ENCODE data around the gene TAPBPL. TPM values are rescaled to one million over a fixed set of nuclear protein-coding genes. Genes with fewer than 3 reads are reported as not detected.

The TAPBPL gene
- total and polyA plus RNA-seq, 2 of the 4 experiments (the other 2 are of a cell fraction) = 3.4 to 12.1 TPM

- Histone ChIP-seq H2BK120ac (ENCODE audit: low read depth, low read length) (no peak overlapping the region), H3K9ac (ENCODE audit: low read depth, low read length) (no peak overlapping the region), H4K8ac (ENCODE audit: low read depth in 2 of 2, low read length in 2 of 2) (no peak overlapping the region), H3K4me1 (ENCODE audit: control insufficient read depth, insufficient read depth, low read length) (no peaks in the 10 kb centered on the region), H3K14ac (replicated peaks; ENCODE audit: low read depth, low read length) (no peak overlapping the region), H3K4me3 (ENCODE audit: insufficient read depth, low read depth, low read length) (no peak overlapping the region), H4K5ac (ENCODE audit: low read depth, low read length) (no peak overlapping the region), H4K20me1 (ENCODE audit: insufficient read depth, low read length) (no peaks in the 10 kb centered on the region), H2BK15ac (ENCODE audit: low read depth, low read length) (no peak overlapping the region), H2BK20ac (ENCODE audit: low read depth, low read length) (no peak overlapping the region), H3K79me1 (ENCODE audit: low read depth in 1 of 2, low read length in 2 of 2) (no peaks in the 10 kb centered on the region), H3K56ac (ENCODE audit: extremely low read depth, insufficient read depth, low read length) (no peak overlapping the region), H2AK9ac (replicated peaks; ENCODE audit: low read depth, low read length, poor library complexity) (no peak overlapping the region), H4K91ac (ENCODE audit: insufficient read depth, low read depth, low read length) (no peak overlapping the region), H3K4me2 (ENCODE audit: low read depth, low read length) (no peak overlapping the region), H3K4ac (ENCODE audit: low read depth, low read length) (no peak overlapping the region), H3K27me3 (ENCODE audit: control insufficient read depth, insufficient read depth, low read length) (no peaks in the 10 kb centered on the region), H3K23ac (ENCODE audit: low read depth, low read length) (no peak overlapping the region), H3K36me3 (ENCODE audit: control insufficient read depth, insufficient read depth, low read length) (no peaks in the 10 kb centered on the region; the same call in 1 of the 2 replicates), H3K9me1 (ENCODE audit: insufficient read depth, low read length) (no peaks in the 10 kb centered on the region), H3K9me3 (ENCODE audit: control insufficient read depth, insufficient read depth, low read length) (no peaks in the 10 kb centered on the region), H3K18ac (ENCODE audit: low read depth, low read length) (no peak overlapping the region), H2AK5ac (ENCODE audit: low read depth, low read length) (no peak overlapping the region), H2BK5ac (ENCODE audit: low read depth, low read length, poor library complexity, severe bottlenecking) (no peak overlapping the region), H2AFZ (replicated peaks; ENCODE audit: low read length, poor library complexity) (no peak overlapping the region), H3K27ac (ENCODE audit: insufficient read depth, low read length) (no peak overlapping the region)
- POLR2A ChIA-PET (ENCODE audit: unreplicated experiment) = no interaction called here
- no CpG with 5 or more reads among the region's 5 CpGs for WGBS, 2 experiments (ENCODE audit: extremely low coverage in 2 of 2, insufficient read length in 1 of 2)
- in situ Hi-C loops (cut with MboI; ENCODE audit: low sequenced_read_pairs) (no loop called here), intact Hi-C loops (cut with micrococcal nuclease) (no loop called here), dilution Hi-C loops (cut with HindIII; ENCODE audit: low sequenced_read_pairs, unreplicated experiment) (no loop called here)
- no peak for TF ChIP-seq RAD21 (IDR thresholded peaks at IDR 0.05; ENCODE audit: low read length)
- no peak for TF ChIP-seq MXI1 (IDR thresholded peaks at IDR 0.05; ENCODE audit: borderline replicate concordance, low read depth, low read length)
- no peak for TF ChIP-seq FOS (IDR thresholded peaks at IDR 0.05; ENCODE audit: low read depth, low read length)
- no peak for TF ChIP-seq NFE2L2 (IDR thresholded peaks at IDR 0.05; ENCODE audit: low read depth, low read length)
- TF ChIP-seq, protein P1, sequence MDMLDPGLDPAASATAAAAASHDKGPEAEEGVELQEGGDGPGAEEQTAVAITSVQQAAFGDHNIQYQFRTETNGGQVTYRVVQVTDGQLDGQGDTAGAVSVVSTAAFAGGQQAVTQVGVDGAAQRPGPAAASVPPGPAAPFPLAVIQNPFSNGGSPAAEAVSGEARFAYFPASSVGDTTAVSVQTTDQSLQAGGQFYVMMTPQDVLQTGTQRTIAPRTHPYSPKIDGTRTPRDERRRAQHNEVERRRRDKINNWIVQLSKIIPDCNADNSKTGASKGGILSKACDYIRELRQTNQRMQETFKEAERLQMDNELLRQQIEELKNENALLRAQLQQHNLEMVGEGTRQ (IDR thresholded peaks at IDR 0.05; ENCODE audit: low read depth, low read length) = no peak
- TF ChIP-seq BHLHE40 (IDR thresholded peaks at IDR 0.05; ENCODE audit: low read depth, low read length) = no peak
- no peak for TF ChIP-seq ELK1 (IDR thresholded peaks at IDR 0.05; ENCODE audit: borderline replicate concordance, low read depth, low read length)
- TF ChIP-seq MAZ (IDR thresholded peaks at IDR 0.05; ENCODE audit: borderline replicate concordance, low read depth, low read length) = no peak
- no peak for TF ChIP-seq POLR2A (IDR thresholded peaks at IDR 0.05; ENCODE audit: low read depth, low read length)
- no peak for TF ChIP-seq SMC3 (IDR thresholded peaks at IDR 0.05; ENCODE audit: low read depth, low read length)
- TF ChIP-seq, protein P2, sequence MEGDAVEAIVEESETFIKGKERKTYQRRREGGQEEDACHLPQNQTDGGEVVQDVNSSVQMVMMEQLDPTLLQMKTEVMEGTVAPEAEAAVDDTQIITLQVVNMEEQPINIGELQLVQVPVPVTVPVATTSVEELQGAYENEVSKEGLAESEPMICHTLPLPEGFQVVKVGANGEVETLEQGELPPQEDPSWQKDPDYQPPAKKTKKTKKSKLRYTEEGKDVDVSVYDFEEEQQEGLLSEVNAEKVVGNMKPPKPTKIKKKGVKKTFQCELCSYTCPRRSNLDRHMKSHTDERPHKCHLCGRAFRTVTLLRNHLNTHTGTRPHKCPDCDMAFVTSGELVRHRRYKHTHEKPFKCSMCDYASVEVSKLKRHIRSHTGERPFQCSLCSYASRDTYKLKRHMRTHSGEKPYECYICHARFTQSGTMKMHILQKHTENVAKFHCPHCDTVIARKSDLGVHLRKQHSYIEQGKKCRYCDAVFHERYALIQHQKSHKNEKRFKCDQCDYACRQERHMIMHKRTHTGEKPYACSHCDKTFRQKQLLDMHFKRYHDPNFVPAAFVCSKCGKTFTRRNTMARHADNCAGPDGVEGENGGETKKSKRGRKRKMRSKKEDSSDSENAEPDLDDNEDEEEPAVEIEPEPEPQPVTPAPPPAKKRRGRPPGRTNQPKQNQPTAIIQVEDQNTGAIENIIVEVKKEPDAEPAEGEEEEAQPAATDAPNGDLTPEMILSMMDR (conservative IDR thresholded peaks at IDR 0.05; ENCODE audit: low read depth, low read length) = no peak
- no peak for TF ChIP-seq RFX5 (IDR thresholded peaks at IDR 0.05; ENCODE audit: low read depth, low read length)
- no peak for TF ChIP-seq CHD1 (IDR thresholded peaks at IDR 0.05; ENCODE audit: low read depth, low read length)
- TF ChIP-seq RCOR1 (IDR thresholded peaks at IDR 0.05; ENCODE audit: insufficient replicate concordance, low read length) = no peak
- no peak for TF ChIP-seq MAFK (IDR thresholded peaks at IDR 0.05; ENCODE audit: low read depth, low read length)
- DNase-seq (no peak), ATAC-seq (ENCODE audit: low read depth) (no peak)
- BruUV-seq (replicated peaks) = no TSS peak
- CTCF ChIA-PET = interaction anchor here (0.7 kb wide), 1 partner anchor 10 kb away, joined by 3 read pairs; no protein-coding TSS in a partner anchor
These were observed 47.5 kb upstream of the TAPBPL start for GRCh38 chr12:6404390-6404789.
